K562 (cell line): Measurements from ENCODE around the gene VIM. TPM values are rescaled to one million over a fixed set of nuclear protein-coding genes. Genes with fewer than 3 reads are reported as not detected.

ENCODE experiments used
- BRCA1 ChIP-seq, 2 experiments: fragments of 450-650 bp in 1 of 2; sonication (generic) in 1 of 2; formaldehyde crosslinking in 1 of 2; IDR thresholded peaks; 2 replicates each; pipeline versions ENCODE4 v1.5.0 to v1.6.1; 2017 to 2020; ENCODE audit warnings: mild to moderate bottlenecking in 1 of 2, missing genetic modification reagents in 1 of 2
- HNRNPH1 ChIP-seq: fragments of 200-400 bp; formaldehyde crosslinking; optimal IDR thresholded peaks from 2 replicates; pipeline ENCODE3; 2017; ENCODE audit warnings: low read depth, mild to moderate bottlenecking, low read length, moderate library complexity
- MAZ ChIP-seq, 2 experiments: fragments of 450-650 bp in 1 of 2; sonication (generic) in 1 of 2; formaldehyde crosslinking; IDR thresholded peaks in 1 of 2; conservative IDR thresholded peaks in 1 of 2; 2 replicates each; pipeline versions ENCODE4 v1.4.0 to v1.5.0; 2020; ENCODE audit warnings: mild to moderate bottlenecking in 1 of 2, missing genetic modification reagents in 1 of 2
- PTBP1 ChIP-seq: fragments of 200-400 bp; formaldehyde crosslinking; IDR thresholded peaks from 2 replicates; pipeline ENCODE4 v1.6.1; 2017; ENCODE audit warnings: low read depth, low read length
- RB1 ChIP-seq: fragments of 450-650 bp; IDR thresholded peaks from 2 replicates; pipeline ENCODE4 v1.6.1; 2017; ENCODE audit warnings: low read depth, mild to moderate bottlenecking
- RBM34 ChIP-seq: fragments of 200-400 bp; formaldehyde crosslinking; IDR thresholded peaks from 2 replicates; pipeline ENCODE4 v1.6.1; 2018; ENCODE audit warnings: low read length, borderline replicate concordance; ENCODE audit not compliant: insufficient read depth
- U2AF2 ChIP-seq: fragments of 200-400 bp; formaldehyde crosslinking; optimal IDR thresholded peaks from 2 replicates; pipeline ENCODE3; 2017; ENCODE audit warnings: low read depth, mild to moderate bottlenecking, low read length
- ZNF253 ChIP-seq: fragments of 250-450 bp; sonication (Bioruptor Pico); conservative IDR thresholded peaks from 2 replicates; pipeline ENCODE4 v1.6.1; 2021; ENCODE audit warnings: mild to moderate bottlenecking
- polyA plus RNA-seq, 8 experiments: library from polyadenylated mRNA; depleted of rRNA in 4 of 8; stranded (reverse) in 5 of 8; unstranded in 3 of 8; fragments of >200 nt; fragmentation: Nextera tagmentation in 2 of 8; fragmentation: Illumina TruSeq in 1 of 8; extraction: Ambion mirVana in 2 of 8; extraction: Trizol in 1 of 8; gene quantifications; 2 replicates each; pipeline versions ENCODE4 v1.2.1 to v1.2.3, GENCODE V29; 2011 to 2014; ENCODE audit warnings: inconsistent platforms in 1 of 8, missing spikeins in 1 of 8
- total RNA-seq, 7 experiments: library from RNA; depleted of rRNA in 6 of 7; stranded (reverse); fragments of >200 nt in 6 of 7; fragmentation: Illumina TruSeq in 2 of 7; extraction: Trizol in 2 of 7; gene quantifications; 2 replicates each; pipeline versions ENCODE4 v1.2.1 to v1.2.3, GENCODE V29; 2011 to 2021; ENCODE audit warnings: low replicate concordance in 1 of 7
- TF ChIP-seq, protein P1 (sequence below), 3 experiments: IDR thresholded peaks in 2 of 3; conservative IDR thresholded peaks in 1 of 3; 2 replicates each; pipeline ENCODE4 v1.5.1; 2011 to 2012; ENCODE audit warnings: low read length in 3 of 3, mild to moderate bottlenecking in 3 of 3, control low read depth in 2 of 3, improper control_type of control experiment in 1 of 3, inconsistent platforms in 1 of 3, low read depth in 1 of 3, mixed read lengths in 1 of 3, moderate library complexity in 1 of 3; ENCODE audit not compliant: insufficient read depth in 2 of 3
- TF ChIP-seq, protein P2 (sequence below), 2 experiments: fragments of 450-650 bp; IDR thresholded peaks; 2 replicates each; pipeline ENCODE4 v1.6.1; 2016
- TF ChIP-seq, protein P3 (sequence below): sonication (generic); formaldehyde crosslinking; IDR thresholded peaks from 2 replicates; pipeline ENCODE4 v1.8.0; 2022; ENCODE audit warnings: missing genetic modification reagents, mild to moderate bottlenecking, moderate library complexity, borderline replicate concordance
- TF ChIP-seq, protein P4 (sequence below): IDR thresholded peaks from 3 replicates; pipeline ENCODE4 v1.6.1; 2011; ENCODE audit warnings: borderline replicate concordance, mild to moderate bottlenecking, moderate library complexity; ENCODE audit not compliant: insufficient read length; ENCODE audit errors: extremely low read depth
- TF ChIP-seq, protein P5 (sequence below), 2 experiments: fragments of 450-650 bp; IDR thresholded peaks; 2 replicates each; pipeline ENCODE4 v1.6.1; 2018; ENCODE audit warnings: mild to moderate bottlenecking in 2 of 2, low read depth in 1 of 2; ENCODE audit not compliant: partially characterized antibody in 2 of 2

Gene VIM
- total and polyA plus RNA-seq, 9 of the 15 experiments (the other 6 are each of a cell fraction or from before 2014, with no cell fraction given) = 86.0 to 621 (median 383) TPM

DNA sequence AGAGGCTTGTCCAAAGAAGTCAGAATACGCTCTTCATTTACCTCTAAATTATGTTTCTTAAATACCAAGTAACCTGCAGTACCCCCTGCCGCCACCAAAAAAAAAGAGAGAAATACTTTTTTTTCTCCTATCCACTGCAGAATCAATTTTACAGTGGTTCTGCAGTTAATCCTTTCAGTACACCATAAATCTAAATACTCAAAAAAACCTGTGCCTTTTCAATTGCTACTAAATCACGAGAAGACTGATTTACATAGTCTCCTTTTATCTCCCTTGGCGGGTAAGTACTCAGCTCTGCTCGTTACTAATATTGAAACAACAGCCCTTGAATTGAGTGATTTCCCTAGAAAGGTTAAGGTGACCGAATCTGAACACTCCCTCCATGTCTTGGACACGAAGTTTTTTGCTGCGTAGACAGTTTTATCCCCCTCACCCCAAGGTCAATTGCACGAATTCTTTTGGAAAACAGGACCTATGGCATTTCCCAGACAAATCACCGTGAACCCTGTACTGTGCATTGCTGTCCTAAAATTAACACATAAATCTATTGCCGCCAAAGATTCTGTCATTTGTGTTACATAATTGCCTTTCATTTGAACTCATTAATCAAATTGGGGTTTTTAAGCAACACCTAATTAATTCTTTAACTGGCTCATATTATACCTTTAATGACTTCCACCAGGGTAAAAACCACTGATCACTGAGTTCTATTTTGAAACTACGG, 512 bp upstream of the VIM start (continued):
- no peak for TF ChIP-seq HNRNPH1
- no peak for TF ChIP-seq ZNF253 (CRISPR knock-in tag)
- TF ChIP-seq, protein P1, sequence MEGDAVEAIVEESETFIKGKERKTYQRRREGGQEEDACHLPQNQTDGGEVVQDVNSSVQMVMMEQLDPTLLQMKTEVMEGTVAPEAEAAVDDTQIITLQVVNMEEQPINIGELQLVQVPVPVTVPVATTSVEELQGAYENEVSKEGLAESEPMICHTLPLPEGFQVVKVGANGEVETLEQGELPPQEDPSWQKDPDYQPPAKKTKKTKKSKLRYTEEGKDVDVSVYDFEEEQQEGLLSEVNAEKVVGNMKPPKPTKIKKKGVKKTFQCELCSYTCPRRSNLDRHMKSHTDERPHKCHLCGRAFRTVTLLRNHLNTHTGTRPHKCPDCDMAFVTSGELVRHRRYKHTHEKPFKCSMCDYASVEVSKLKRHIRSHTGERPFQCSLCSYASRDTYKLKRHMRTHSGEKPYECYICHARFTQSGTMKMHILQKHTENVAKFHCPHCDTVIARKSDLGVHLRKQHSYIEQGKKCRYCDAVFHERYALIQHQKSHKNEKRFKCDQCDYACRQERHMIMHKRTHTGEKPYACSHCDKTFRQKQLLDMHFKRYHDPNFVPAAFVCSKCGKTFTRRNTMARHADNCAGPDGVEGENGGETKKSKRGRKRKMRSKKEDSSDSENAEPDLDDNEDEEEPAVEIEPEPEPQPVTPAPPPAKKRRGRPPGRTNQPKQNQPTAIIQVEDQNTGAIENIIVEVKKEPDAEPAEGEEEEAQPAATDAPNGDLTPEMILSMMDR (IDR thresholded peaks at IDR 0.05 in 2 of 3, conservative IDR thresholded peaks at IDR 0.05 in 1 of 3; ENCODE audit: insufficient read depth in 2 of 3, low read depth in 1 of 3, low read length in 3 of 3) = peak; percentile 17 to 39 (median 36); a peak in 3 of 6 replicates
- TF ChIP-seq, protein P2, sequence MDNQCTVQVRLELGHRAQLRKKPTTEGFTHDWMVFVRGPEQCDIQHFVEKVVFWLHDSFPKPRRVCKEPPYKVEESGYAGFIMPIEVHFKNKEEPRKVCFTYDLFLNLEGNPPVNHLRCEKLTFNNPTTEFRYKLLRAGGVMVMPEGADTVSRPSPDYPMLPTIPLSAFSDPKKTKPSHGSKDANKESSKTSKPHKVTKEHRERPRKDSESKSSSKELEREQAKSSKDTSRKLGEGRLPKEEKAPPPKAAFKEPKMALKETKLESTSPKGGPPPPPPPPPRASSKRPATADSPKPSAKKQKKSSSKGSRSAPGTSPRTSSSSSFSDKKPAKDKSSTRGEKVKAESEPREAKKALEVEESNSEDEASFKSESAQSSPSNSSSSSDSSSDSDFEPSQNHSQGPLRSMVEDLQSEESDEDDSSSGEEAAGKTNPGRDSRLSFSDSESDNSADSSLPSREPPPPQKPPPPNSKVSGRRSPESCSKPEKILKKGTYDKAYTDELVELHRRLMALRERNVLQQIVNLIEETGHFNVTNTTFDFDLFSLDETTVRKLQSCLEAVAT (IDR thresholded peaks at IDR 0.05) = no peak
- TF ChIP-seq U2AF2 = no peak
- TF ChIP-seq, protein P3, sequence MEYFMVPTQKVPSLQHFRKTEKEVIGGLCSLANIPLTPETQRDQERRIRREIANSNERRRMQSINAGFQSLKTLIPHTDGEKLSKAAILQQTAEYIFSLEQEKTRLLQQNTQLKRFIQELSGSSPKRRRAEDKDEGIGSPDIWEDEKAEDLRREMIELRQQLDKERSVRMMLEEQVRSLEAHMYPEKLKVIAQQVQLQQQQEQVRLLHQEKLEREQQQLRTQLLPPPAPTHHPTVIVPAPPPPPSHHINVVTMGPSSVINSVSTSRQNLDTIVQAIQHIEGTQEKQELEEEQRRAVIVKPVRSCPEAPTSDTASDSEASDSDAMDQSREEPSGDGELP (CRISPR knock-in tag) = no peak
- TF ChIP-seq MAZ (CRISPR knock-in tag; conservative IDR thresholded peaks at IDR 0.05 in 1 of 2, IDR thresholded peaks at IDR 0.05 in 1 of 2) = no peak; a peak in 1 of 4 replicates
- TF ChIP-seq RBM34 = no peak
- no peak for TF ChIP-seq BRCA1 (IDR thresholded peaks at IDR 0.05)
- no peak for TF ChIP-seq BRCA1 (CRISPR knock-in tag; IDR thresholded peaks at IDR 0.05)
- TF ChIP-seq, protein P4, sequence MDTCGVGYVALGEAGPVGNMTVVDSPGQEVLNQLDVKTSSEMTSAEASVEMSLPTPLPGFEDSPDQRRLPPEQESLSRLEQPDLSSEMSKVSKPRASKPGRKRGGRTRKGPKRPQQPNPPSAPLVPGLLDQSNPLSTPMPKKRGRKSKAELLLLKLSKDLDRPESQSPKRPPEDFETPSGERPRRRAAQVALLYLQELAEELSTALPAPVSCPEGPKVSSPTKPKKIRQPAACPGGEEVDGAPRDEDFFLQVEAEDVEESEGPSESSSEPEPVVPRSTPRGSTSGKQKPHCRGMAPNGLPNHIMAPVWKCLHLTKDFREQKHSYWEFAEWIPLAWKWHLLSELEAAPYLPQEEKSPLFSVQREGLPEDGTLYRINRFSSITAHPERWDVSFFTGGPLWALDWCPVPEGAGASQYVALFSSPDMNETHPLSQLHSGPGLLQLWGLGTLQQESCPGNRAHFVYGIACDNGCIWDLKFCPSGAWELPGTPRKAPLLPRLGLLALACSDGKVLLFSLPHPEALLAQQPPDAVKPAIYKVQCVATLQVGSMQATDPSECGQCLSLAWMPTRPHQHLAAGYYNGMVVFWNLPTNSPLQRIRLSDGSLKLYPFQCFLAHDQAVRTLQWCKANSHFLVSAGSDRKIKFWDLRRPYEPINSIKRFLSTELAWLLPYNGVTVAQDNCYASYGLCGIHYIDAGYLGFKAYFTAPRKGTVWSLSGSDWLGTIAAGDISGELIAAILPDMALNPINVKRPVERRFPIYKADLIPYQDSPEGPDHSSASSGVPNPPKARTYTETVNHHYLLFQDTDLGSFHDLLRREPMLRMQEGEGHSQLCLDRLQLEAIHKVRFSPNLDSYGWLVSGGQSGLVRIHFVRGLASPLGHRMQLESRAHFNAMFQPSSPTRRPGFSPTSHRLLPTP = no peak
- TF ChIP-seq RB1 = no peak
- no peak for TF ChIP-seq PTBP1
- TF ChIP-seq, protein P5, sequence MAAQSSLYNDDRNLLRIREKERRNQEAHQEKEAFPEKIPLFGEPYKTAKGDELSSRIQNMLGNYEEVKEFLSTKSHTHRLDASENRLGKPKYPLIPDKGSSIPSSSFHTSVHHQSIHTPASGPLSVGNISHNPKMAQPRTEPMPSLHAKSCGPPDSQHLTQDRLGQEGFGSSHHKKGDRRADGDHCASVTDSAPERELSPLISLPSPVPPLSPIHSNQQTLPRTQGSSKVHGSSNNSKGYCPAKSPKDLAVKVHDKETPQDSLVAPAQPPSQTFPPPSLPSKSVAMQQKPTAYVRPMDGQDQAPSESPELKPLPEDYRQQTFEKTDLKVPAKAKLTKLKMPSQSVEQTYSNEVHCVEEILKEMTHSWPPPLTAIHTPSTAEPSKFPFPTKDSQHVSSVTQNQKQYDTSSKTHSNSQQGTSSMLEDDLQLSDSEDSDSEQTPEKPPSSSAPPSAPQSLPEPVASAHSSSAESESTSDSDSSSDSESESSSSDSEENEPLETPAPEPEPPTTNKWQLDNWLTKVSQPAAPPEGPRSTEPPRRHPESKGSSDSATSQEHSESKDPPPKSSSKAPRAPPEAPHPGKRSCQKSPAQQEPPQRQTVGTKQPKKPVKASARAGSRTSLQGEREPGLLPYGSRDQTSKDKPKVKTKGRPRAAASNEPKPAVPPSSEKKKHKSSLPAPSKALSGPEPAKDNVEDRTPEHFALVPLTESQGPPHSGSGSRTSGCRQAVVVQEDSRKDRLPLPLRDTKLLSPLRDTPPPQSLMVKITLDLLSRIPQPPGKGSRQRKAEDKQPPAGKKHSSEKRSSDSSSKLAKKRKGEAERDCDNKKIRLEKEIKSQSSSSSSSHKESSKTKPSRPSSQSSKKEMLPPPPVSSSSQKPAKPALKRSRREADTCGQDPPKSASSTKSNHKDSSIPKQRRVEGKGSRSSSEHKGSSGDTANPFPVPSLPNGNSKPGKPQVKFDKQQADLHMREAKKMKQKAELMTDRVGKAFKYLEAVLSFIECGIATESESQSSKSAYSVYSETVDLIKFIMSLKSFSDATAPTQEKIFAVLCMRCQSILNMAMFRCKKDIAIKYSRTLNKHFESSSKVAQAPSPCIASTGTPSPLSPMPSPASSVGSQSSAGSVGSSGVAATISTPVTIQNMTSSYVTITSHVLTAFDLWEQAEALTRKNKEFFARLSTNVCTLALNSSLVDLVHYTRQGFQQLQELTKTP (IDR thresholded peaks at IDR 0.05; ENCODE audit: low read depth in 1 of 2, partially characterized antibody in 2 of 2) = peak in 1 of 2 experiments; percentile 11
